ACC112 (cell line): Measurements from ENCODE around the gene CHST12.

ENCODE experiments used
- H2AFZ ChIP-seq: fragments of 200-600 bp; sonication (generic); one replicate; pipeline ENCODE4 v1.6.0; 2017; ENCODE audit warnings: antibody characterized with exemption, low read length; ENCODE audit not compliant: unreplicated experiment
- H3K27ac ChIP-seq: fragments of 200-600 bp; sonication (generic); 2 replicates; pipeline ENCODE4 v1.5.1; 2014; ENCODE audit warnings: low read depth, mild to moderate bottlenecking, antibody characterized with exemption, low read length, moderate library complexity
- H3K27me3 ChIP-seq: fragments of 200-600 bp; sonication (generic); 2 replicates; pipeline ENCODE4 v1.6.1; 2014; ENCODE audit warnings: mild to moderate bottlenecking, antibody characterized with exemption, low read length, moderate library complexity, mixed read lengths; ENCODE audit not compliant: insufficient read depth
- H3K36me3 ChIP-seq: fragments of 200-600 bp; sonication (generic); 2 replicates; pipeline ENCODE4 v1.6.1; 2016; ENCODE audit warnings: mild to moderate bottlenecking, antibody characterized with exemption, low read length, moderate library complexity, mixed read lengths; ENCODE audit not compliant: insufficient read depth
- H3K4me1 ChIP-seq: fragments of 200-600 bp; sonication (generic); one replicate; pipeline ENCODE4 v1.6.1; 2016; ENCODE audit warnings: low read length, mixed read lengths; ENCODE audit not compliant: insufficient read depth, unreplicated experiment, control insufficient read depth
- H3K4me3 ChIP-seq: fragments of 200-600 bp; sonication (generic); 2 replicates; pipeline ENCODE4 v1.5.1; 2014; ENCODE audit warnings: mild to moderate bottlenecking, low read depth, low read length
- H3K79me2 ChIP-seq: fragments of 200-600 bp; sonication (generic); one replicate; pipeline ENCODE4 v1.6.0; 2016; ENCODE audit warnings: low read length; ENCODE audit not compliant: control insufficient read depth, unreplicated experiment, insufficient read depth

The CHST12 gene

GRCh38 chr7:2437537-2438148 lies 34.2 kb downstream of the CHST12 start:
- H3K27me3 ChIP-seq = no peaks in the 10 kb centered on the region
- no peaks in the 10 kb centered on the region for H3K79me2 ChIP-seq
- H2AFZ ChIP-seq = no peak overlapping the region
- peaks cover 11% of the 10 kb centered on the region; the same call in 1 of the 2 replicates for H3K36me3 ChIP-seq
- H3K27ac ChIP-seq = no peak overlapping the region
- H3K4me3 ChIP-seq = no peak overlapping the region
- peaks cover 6% of the 10 kb centered on the region for H3K4me1 ChIP-seq

- Histone ChIP-seq H3K4me1 (peaks cover 6% of the 10 kb centered on the region), H3K27me3 (no peaks in the 10 kb centered on the region), H3K27ac (no peak overlapping the region), H3K79me2 (no peaks in the 10 kb centered on the region), H2AFZ (no peak overlapping the region), H3K4me3 (no peak overlapping the region), H3K36me3 (peaks cover 6% of the 10 kb centered on the region; the same call in 1 of the 2 replicates)
Measured at GRCh38 chr7:2438186-2438585, 34.8 kb downstream of the CHST12 start.

- Histone ChIP-seq H3K27me3 (no peaks in the 10 kb centered on the region), H3K79me2 (no peaks in the 10 kb centered on the region), H3K27ac (no peak overlapping the region), H3K36me3 (peaks cover under 1% of the 10 kb centered on the region; the same call in 1 of the 2 replicates), H3K4me3 (no peak overlapping the region), H3K4me1 (peaks cover 6% of the 10 kb centered on the region), H2AFZ (no peak overlapping the region)
Measured at GRCh38 chr7:2438775-2439174, 35.4 kb downstream of the CHST12 start.

GRCh38 chr7:2440608-2441245 lies 37.3 kb downstream of the CHST12 start:
- Histone ChIP-seq H2AFZ (no peak overlapping the region), H3K4me1 (peaks cover 17% of the 10 kb centered on the region), H3K4me3 (no peak overlapping the region), H3K27ac (no peak overlapping the region), H3K79me2 (no peaks in the 10 kb centered on the region), H3K36me3 (no peaks in the 10 kb centered on the region), H3K27me3 (no peaks in the 10 kb centered on the region)

- H3K79me2 ChIP-seq = no peaks in the 10 kb centered on the region
- no peak overlapping the region for H3K4me3 ChIP-seq
- no peaks in the 10 kb centered on the region for H3K27me3 ChIP-seq
- H2AFZ ChIP-seq = no peak overlapping the region
- peaks cover 17% of the 10 kb centered on the region for H3K4me1 ChIP-seq
- no peaks in the 10 kb centered on the region for H3K36me3 ChIP-seq
- no peak overlapping the region for H3K27ac ChIP-seq
Measured at GRCh38 chr7:2441430-2442058, 38.1 kb downstream of the CHST12 start.

- Histone ChIP-seq H2AFZ (no peak overlapping the region), H3K36me3 (no peaks in the 10 kb centered on the region), H3K4me1 (peaks cover 13% of the 10 kb centered on the region), H3K79me2 (no peaks in the 10 kb centered on the region), H3K4me3 (no peak overlapping the region), H3K27me3 (no peaks in the 10 kb centered on the region), H3K27ac (no peak overlapping the region)
Measured at GRCh38 chr7:2443491-2443890, 40.1 kb downstream of the CHST12 start.

- Histone ChIP-seq H3K27ac (peak overlapping the region; percentile 20; the same call in 1 of the 2 replicates), H3K36me3 (no peaks in the 10 kb centered on the region)
Measured at GRCh38 chr7:2444476-2444875, 41.1 kb downstream of the CHST12 start.

GRCh38 chr7:2445047-2445446 lies 41.6 kb downstream of the CHST12 start:
- H3K4me3 ChIP-seq = no peak overlapping the region
- no peaks in the 10 kb centered on the region for H3K27me3 ChIP-seq
- H3K79me2 ChIP-seq = no peaks in the 10 kb centered on the region
- H3K4me1 ChIP-seq = peaks cover 10% of the 10 kb centered on the region
- H3K36me3 ChIP-seq = no peaks in the 10 kb centered on the region
- H2AFZ ChIP-seq = no peak overlapping the region
- peak overlapping the region; percentile 20; the same call in 1 of the 2 replicates for H3K27ac ChIP-seq

More at GRCh38 chr7:2444476-2444875, 41.1 kb downstream of the CHST12 start:
- no peak overlapping the region for H2AFZ ChIP-seq
- H3K79me2 ChIP-seq = no peaks in the 10 kb centered on the region
- H3K27me3 ChIP-seq = no peaks in the 10 kb centered on the region
- H3K4me3 ChIP-seq = no peak overlapping the region
- peaks cover 10% of the 10 kb centered on the region for H3K4me1 ChIP-seq

- Histone ChIP-seq H3K79me2 (no peaks in the 10 kb centered on the region), H3K27ac (no peak overlapping the region), H3K4me1 (peaks cover 10% of the 10 kb centered on the region), H3K27me3 (no peaks in the 10 kb centered on the region), H2AFZ (no peak overlapping the region), H3K36me3 (no peaks in the 10 kb centered on the region), H3K4me3 (no peak overlapping the region)
Measured at GRCh38 chr7:2445898-2446555, 42.6 kb downstream of the CHST12 start.

GRCh38 chr7:2446676-2447075 lies 43.3 kb downstream of the CHST12 start:
- Histone ChIP-seq H3K4me3 (no peak overlapping the region), H3K27ac (no peak overlapping the region), H3K4me1 (peaks cover 12% of the 10 kb centered on the region), H3K79me2 (no peaks in the 10 kb centered on the region), H3K27me3 (no peaks in the 10 kb centered on the region), H3K36me3 (no peaks in the 10 kb centered on the region), H2AFZ (no peak overlapping the region)
